ENCODE results near the gene PALLD.

The PALLD gene

GRCh38 chr4:168516841-168517240, 20.0 kb downstream of the PALLD start:
- no peak for DNase-seq (ENCODE audit: low read depth)
- TF ChIP-seq, protein P1, sequence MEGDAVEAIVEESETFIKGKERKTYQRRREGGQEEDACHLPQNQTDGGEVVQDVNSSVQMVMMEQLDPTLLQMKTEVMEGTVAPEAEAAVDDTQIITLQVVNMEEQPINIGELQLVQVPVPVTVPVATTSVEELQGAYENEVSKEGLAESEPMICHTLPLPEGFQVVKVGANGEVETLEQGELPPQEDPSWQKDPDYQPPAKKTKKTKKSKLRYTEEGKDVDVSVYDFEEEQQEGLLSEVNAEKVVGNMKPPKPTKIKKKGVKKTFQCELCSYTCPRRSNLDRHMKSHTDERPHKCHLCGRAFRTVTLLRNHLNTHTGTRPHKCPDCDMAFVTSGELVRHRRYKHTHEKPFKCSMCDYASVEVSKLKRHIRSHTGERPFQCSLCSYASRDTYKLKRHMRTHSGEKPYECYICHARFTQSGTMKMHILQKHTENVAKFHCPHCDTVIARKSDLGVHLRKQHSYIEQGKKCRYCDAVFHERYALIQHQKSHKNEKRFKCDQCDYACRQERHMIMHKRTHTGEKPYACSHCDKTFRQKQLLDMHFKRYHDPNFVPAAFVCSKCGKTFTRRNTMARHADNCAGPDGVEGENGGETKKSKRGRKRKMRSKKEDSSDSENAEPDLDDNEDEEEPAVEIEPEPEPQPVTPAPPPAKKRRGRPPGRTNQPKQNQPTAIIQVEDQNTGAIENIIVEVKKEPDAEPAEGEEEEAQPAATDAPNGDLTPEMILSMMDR (conservative IDR thresholded peaks at IDR 0.05; ENCODE audit: low read length) = no peak
- H3K4me3 ChIP-seq (ENCODE audit: low read length) = no peak overlapping the region

DNA sequence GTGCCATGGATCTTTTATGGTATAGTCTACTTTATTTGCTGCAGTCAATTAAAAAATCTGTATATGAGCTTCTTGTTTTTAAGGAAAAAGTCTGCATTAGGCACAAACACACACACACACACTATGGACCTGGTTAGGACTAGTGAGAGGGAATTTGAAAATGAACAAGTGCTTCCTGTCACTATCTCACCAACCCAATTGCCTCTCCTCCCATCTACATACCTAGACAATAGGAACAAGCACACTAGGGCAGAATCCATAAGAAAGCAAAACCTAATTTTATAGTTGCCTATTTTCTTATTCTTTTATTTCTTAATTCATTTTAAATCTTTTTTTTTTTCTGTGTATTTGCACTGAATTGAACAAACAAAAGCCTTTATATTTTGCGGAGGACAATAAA, 22.7 kb downstream of the PALLD start:
- DNase-seq (ENCODE audit: low read depth) = no peak
- TF ChIP-seq, protein P1 (conservative IDR thresholded peaks at IDR 0.05; ENCODE audit: low read length) = no peak
- no peak overlapping the region for H3K4me3 ChIP-seq (ENCODE audit: low read length)

DNA sequence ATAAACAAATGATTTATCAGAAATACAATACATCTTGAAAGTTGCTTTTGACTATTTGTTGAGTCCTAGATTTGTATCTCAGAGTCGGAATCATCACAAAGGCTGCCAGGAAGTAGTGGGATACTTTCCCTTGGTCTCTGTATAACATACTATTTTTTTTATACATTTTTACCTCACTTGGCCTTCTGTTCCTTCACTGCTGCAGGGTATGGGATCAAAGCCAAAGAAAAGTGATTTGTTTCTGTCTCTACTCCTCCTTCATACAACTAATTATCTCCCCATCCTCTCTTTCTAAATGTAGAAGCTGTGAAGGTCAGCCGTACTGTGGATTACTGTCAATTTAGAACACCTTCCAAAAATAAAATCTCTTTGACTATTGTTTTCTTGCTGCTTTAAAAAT, 24.9 kb downstream of the PALLD start:
- no peak for DNase-seq (ENCODE audit: low read depth)

GRCh38 chr4:168522356-168522755, 25.5 kb downstream of the PALLD start:
- no peak for DNase-seq (ENCODE audit: low read depth)
- TF ChIP-seq, protein P1 (conservative IDR thresholded peaks at IDR 0.05; ENCODE audit: low read length) = no peak
- H3K4me3 ChIP-seq (ENCODE audit: low read length) = no peak overlapping the region

More for the DNA sequence above, 24.9 kb downstream of the PALLD start:
- H3K4me3 ChIP-seq (ENCODE audit: low read length) = no peak overlapping the region
- TF ChIP-seq, protein P1 (conservative IDR thresholded peaks at IDR 0.05; ENCODE audit: low read length) = no peak

- no peak overlapping the region for H3K4me3 ChIP-seq (ENCODE audit: low read length)
- TF ChIP-seq, protein P1 (conservative IDR thresholded peaks at IDR 0.05; ENCODE audit: low read length) = no peak
- DNase-seq (ENCODE audit: low read depth) = peak; percentile 49
Measured at GRCh38 chr4:168522829-168523489, 26.1 kb downstream of the PALLD start.

DNA sequence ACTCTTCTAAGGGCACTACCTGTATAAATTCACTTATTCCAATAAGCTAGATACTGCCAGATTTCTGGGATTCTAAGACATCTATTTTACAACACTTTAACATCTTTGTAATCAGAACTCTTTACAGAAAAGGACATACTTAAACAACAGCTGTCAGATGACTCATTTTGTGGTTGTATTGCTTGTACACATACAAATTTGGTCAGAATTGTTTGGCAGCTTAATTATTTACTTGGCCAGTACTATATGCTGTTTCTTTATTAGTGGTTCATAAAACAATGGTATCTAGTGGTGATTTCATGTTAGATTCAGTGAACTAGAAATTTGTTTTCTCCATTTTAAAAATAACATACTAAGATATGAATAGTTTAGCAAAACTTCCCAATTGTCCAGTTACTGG, 27.2 kb downstream of the PALLD start:
- DNase-seq (ENCODE audit: low read depth) = peak; percentile 89
- H3K4me3 ChIP-seq (ENCODE audit: low read length) = no peak overlapping the region
- TF ChIP-seq, protein P1 (conservative IDR thresholded peaks at IDR 0.05; ENCODE audit: low read length) = no peak

- TF ChIP-seq, protein P1 (conservative IDR thresholded peaks at IDR 0.05; ENCODE audit: low read length) = no peak
- DNase-seq (ENCODE audit: low read depth) = no peak
- H3K4me3 ChIP-seq (ENCODE audit: low read length) = no peak overlapping the region
Measured at GRCh38 chr4:168524897-168525296, 28.0 kb downstream of the PALLD start.

All from AG10803 (cell line).